DMS153 treated with DMSO at 0.1 percent for 48 hours (cell line): Measurements from ENCODE around the gene KCND3.

Experiments
- DNase-seq: peaks from one replicate; lab custom pipeline; 2025; ENCODE audit not compliant: unreplicated experiment; lab: John Stamatoyannopoulos, UW

Gene KCND3

GRCh38 chr1:111733183-111733991 is 256.1 kb downstream of the KCND3 start:
- no peak for DNase-seq

DNA sequence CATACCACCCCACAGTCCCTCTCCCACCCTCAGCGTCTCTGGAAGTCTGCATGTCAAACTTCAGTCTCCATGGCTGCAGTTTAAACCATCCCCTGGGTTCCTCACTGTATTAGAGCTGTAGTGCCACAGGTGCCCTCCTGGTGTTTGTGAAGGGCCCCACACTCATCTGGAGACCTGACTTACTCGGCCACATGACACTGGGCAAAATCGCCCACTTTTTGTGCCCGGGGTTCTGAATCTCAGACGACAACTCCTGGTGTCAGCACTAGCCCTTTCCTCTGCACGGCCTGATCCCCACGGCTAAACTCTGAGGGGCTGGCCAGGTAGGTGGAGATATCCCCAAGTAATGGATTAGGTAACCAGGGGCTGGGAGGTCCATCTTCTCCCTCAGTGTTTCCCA is 256.8 kb downstream of the KCND3 start:
- no peak for DNase-seq

DNA sequence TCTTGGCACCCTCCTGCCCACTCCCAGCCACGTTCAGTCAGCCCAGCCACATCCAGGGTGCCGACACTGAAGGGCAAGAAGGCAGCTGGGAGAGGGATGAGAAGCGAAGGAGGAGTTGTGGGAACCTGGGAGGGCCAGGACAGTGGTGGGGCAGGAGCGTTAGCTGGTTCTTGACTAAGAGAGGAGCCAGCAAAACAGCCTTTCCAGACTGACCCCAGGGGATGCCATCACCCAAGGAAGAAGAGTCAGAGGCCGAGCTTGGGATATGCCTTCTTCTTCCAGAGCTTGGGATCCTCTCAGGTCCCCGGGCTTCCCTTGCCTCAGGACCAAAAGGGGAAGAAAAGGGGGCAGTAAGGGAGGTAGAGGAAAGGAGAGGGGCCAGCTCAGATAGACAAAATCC is 257.5 kb downstream of the KCND3 start:
- no peak for DNase-seq

DNA sequence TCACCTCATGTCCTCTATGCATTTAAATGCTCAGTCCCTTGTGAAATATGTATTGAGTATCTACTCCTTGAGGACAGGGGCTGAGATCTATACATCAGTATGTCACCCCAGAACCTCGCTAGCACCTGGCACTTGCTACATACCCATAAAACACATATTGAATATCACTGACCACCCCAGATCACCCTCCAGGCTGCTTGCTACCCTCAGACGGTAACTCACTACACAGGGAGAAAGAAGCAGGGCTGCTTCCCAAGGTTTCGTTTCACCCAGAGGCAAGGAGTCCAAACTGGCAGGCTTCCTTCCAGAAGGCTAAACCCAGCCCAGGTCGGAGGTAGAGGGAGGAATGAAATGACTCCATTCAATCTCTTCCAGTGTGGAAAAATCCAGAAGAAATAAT is 258.8 kb downstream of the KCND3 start:
- DNase-seq, result no peak

GRCh38 chr1:111729946-111730681 is 259.4 kb downstream of the KCND3 start:
- DNase-seq, result no peak

DNA sequence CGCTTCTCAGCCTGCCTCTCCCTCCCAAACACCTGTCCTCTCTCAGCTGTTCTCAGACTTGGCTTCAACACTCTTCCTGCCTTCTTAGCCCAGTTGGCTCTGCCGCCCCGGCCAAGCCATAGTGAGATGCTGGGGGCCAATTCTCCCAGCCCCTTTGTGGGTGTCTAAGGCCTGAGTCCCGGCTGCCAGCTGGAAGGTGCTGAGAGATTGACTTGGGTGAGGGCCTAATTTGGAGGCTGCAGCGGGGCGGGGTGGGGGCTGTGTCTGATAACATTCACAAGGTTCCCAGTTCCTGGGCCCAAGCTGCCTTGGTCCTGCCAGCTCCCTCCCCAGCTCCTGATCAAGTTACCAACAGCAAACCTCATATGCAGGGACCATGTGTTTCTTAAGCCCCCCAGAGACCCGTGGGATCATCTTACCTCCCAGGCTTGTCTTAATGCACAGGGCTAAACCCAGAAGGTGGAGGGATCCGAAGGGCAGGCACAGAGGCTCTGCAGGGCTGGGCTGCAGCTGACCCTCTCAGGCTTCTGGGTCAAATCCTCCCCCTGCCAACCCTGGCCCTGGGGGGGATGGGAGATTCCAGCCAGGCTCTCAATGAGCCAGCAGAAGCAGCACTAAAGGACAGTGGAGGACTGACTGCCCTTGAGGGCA is 260.1 kb downstream of the KCND3 start:
- no peak for DNase-seq

- DNase-seq, result no peak
Observed at GRCh38 chr1:111727056-111727455, 262.4 kb downstream of the KCND3 start.

GRCh38 chr1:111725192-111725591 is 264.3 kb downstream of the KCND3 start:
- DNase-seq, result no peak

DNA sequence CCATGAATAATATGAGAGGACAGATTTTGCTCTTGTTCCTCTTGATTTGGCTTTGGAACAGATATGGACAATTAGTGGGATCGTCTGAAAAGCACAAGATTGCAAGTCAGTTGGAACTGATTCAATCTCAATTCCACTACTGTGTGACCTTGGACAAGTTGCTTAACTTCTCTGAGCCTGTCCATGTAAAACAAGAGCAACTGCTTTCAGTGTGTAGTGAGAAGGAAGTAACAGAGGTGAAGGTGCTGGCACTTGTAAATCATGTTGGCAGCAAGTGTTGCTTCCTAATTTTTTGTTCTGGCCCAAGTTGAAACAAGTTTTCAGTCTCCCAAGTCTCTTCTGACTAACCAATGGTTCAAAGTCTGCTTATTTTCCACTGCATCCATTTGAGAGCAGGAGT is 265.6 kb downstream of the KCND3 start:
- DNase-seq, result no peak

DNA sequence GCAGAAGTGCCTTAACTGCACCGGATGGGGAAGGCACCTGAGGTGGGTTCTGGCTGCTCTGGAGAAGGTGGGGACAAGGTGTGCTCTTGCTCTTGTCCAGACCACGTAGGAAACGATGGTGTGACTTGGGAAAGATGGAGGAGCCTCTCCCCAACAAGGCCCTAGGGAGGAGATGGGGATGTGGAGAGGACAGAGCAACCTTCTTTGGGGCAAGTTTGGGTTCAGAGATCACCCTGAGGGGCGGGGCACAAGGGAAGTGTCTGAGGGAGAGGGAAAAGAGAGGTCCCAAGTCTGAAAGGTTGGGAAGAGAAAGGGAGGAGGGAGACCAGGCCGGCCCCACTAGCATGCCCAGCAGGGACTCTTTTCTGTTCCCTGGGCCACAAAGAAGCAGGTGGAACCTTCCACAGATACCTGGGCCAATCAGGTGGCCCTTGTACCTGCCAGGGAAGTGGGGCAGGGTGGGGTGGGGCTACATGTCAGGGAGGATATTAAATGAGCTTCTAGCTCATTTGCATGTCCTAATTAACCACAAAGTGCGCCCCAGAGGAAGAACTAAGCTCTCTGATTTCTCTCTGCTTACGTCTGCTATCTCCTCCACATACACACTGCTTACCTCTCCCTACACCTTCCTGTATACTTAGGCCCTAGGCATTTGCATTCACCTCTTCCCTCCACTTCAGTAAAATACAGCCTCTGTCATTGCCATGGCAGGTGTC is 266.2 kb downstream of the KCND3 start:
- DNase-seq, result no peak

DNA sequence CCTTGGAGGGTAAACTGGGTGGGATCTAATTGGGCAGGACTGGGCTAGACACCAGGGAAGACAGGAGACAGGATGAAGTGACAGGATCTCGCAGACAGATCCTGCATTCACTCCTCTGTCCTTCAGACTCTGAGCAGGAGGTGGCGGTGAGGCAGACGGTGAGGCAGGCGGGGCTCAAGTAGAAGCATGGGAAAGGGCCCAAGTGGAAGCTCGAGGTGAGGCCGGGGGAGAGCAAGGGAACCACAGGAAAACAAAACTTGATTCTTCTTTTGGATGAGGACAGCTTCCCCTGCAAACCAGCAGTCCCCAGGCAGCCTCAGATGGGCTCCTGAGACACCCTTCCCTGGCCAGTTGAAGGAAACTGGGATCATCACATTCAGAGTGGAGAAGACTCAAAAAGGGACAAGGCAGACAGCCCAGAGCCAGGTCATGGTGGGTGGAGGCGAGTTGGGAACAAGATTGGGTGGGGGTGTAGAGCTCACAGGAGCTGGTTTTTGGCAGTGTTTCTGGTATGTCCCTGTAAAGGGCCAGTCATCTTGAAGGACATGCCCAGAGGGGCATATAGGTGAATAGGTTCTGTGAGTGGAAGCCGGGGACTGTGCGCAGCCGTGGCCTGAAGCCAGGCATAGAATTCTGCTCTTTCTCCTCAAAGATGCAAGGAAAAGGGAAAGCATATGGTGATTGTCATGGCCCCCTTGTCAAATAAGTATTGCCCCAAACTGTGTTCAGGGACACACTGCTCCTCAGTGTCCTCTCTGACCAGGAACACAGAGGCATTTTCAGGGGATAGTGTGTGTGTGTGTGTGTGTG is 268.3 kb downstream of the KCND3 start:
- no peak for DNase-seq
